Spleen (tissue), 11 donors: ENCODE data around the gene AKT1. TPM values are rescaled to one million over a fixed set of nuclear protein-coding genes. Genes with fewer than 3 reads are reported as not detected.

Experiments used
- DNase-seq: peaks from one replicate; pipeline ENCODE4 v3.0.0-alpha.2; 2020
- H3K27ac ChIP-seq, 8 donors: fragments of 200-600 bp; sonication (generic) in 7 of 8; 1 replicate in 4 of 8; 2 replicates in 4 of 8; pipeline versions ENCODE4 v1.5.0 to v1.8.0; 2016 to 2021; ENCODE audit warnings: inconsistent platforms in 4 of 8, mild to moderate bottlenecking in 4 of 8, moderate library complexity in 1 of 8
- H3K27me3 ChIP-seq, 7 donors: fragments of 200-600 bp; sonication (generic) in 6 of 7; replicated peaks in 1 of 7; 1 replicate in 4 of 7; 2 replicates in 3 of 7; pipeline versions ENCODE4 v1.5.0 to v1.8.0; 2016 to 2021; ENCODE audit warnings: inconsistent platforms in 3 of 7, mild to moderate bottlenecking in 1 of 7
- H3K36me3 ChIP-seq, 6 donors: fragments of 200-600 bp; sonication (generic) in 5 of 6; 1 replicate in 4 of 6; 2 replicates in 2 of 6; pipeline versions ENCODE4 v1.5.0 to v1.8.0; 2016 to 2021; ENCODE audit warnings: inconsistent platforms in 2 of 6
- H3K4me1 ChIP-seq, 6 donors: fragments of 200-600 bp; sonication (generic) in 5 of 6; 1 replicate in 3 of 6; 2 replicates in 3 of 6; pipeline versions ENCODE4 v1.5.0 to v1.8.0; 2016 to 2021; ENCODE audit warnings: inconsistent platforms in 3 of 6
- H3K4me3 ChIP-seq, 8 donors: fragments of 200-600 bp; sonication (generic) in 7 of 8; 1 replicate in 4 of 8; 2 replicates in 4 of 8; pipeline versions ENCODE4 v1.5.0 to v1.8.0; 2016 to 2021; ENCODE audit warnings: inconsistent platforms in 4 of 8, mild to moderate bottlenecking in 4 of 8, moderate library complexity in 2 of 8
- H3K9me3 ChIP-seq, 8 donors: fragments of 200-600 bp; sonication (generic) in 7 of 8; 1 replicate in 4 of 8; 2 replicates in 4 of 8; pipeline versions ENCODE4 v1.5.0 to v1.8.0; 2016 to 2021; ENCODE audit warnings: inconsistent platforms in 4 of 8
- CTCF ChIP-seq, 11 experiments: fragments of 200-600 bp in 7 of 11; fragments of 450-650 bp in 4 of 11; sonication (generic) in 4 of 11; IDR thresholded peaks in 8 of 11; conservative IDR thresholded peaks in 3 of 11; 1 replicate in 7 of 11; 2 replicates in 4 of 11; pipeline versions ENCODE4 v1.4.0 to v1.8.0; 2016 to 2021; ENCODE audit warnings: antibody characterized with exemption in 11 of 11, inconsistent platforms in 4 of 11, mild to moderate bottlenecking in 1 of 11
- POLR2A ChIP-seq, 3 donors: fragments of 450-650 bp; IDR thresholded peaks; one replicate each; pipeline ENCODE4 v1.5.1; 2017; ENCODE audit warnings: antibody characterized with exemption in 3 of 3, mild to moderate bottlenecking in 1 of 3
- POLR2AphosphoS5 ChIP-seq, 3 donors: sonication (generic); formaldehyde crosslinking; IDR thresholded peaks; one replicate each; pipeline ENCODE4 v1.5.1; 2017; ENCODE audit warnings: antibody characterized with exemption in 3 of 3
- WGBS, 5 donors: extraction: QIAGEN DNeasy Blood & Tissue Kit in 3 of 5; methylation state at CpG; one replicate each; pipeline versions ENCODE4 v1.1.5 to v1.1.7; 2013 to 2018; 5-methylcytosine and 5-hydroxymethylcytosine counted together
- intact Hi-C: fragments of 100-400 bp; cut with DNase I; formaldehyde crosslinking; loops from one replicate; pipeline ENCODE4 v1.15.0; 2023; ENCODE audit warnings: low total_unique reads
- polyA plus RNA-seq, 3 donors: library from polyadenylated mRNA; stranded (reverse); fragments of 200-250 nt; gene quantifications; one replicate each; pipeline ENCODE4 v1.2.1, GENCODE V29; 2013
- total RNA-seq, 7 donors: library from RNA; depleted of rRNA in 3 of 7; stranded (reverse); fragments of >200 nt in 3 of 7; fragmentation: NEBNext Ultra II Directional in 4 of 7; extraction: Animal tissue kit (Norgen Biotek cat#: 25700) in 4 of 7; gene quantifications; one replicate each; pipeline versions ENCODE4 v1.1.0 to v1.2.1, GENCODE V29; 2016 to 2021
- donor health status: healthy with polysubstance abuse.
- donor health status: DM: no; HTN: no; CAD: no; lungs with moderate emphysema.
- donor health status: DM: no; HTN: no; CAD: no.
- donor health status: Bipolar disorder and iron deficiency.
- donor health status: healthy.
- donor health status: DM: no; HTN: no; CAD: no.
- donor health status: DM: yes; HTN: yes; CAD: no.

Gene AKT1
- total and polyA plus RNA-seq, 10 donors = 56.2 to 184 (median 115) TPM

DNA sequence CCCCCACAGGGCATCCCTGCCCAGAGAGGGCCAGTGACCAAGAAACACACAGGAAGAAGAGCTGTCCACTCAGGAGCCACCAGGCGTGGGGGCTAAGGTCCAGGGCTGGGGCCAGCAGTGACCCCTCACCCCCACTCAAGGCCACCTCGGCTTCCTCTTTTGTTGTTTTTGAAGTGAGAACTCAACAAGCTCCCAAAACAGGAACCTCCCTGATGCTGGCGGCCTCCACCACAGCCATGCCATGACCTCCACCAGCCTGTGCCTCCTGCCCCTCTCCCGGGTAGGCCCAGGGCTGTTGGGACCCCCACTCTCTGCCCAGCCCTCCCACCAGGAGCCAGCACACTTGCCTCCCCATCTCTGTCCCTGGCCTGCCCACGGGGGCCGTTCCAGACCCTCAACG is 7.8 kb downstream of the AKT1 start:
- H3K36me3 ChIP-seq = peaks cover 0 to 93% (median 17%) of the 10 kb centered on the region in 6 donors
- H3K4me1 ChIP-seq = peaks cover 43 to 95% (median 83%) of the 10 kb centered on the region in 6 donors
- H3K27me3 ChIP-seq = no peaks in the 10 kb centered on the region
- peak; percentile 88 for DNase-seq
- no peaks in the 10 kb centered on the region for H3K9me3 ChIP-seq
- 34 to 68% (median 65%) methylated on average over 4 to 7 of the region's 7 CpGs for WGBS, 5 donors
- TF ChIP-seq POLR2AphosphoS5 (IDR thresholded peaks at IDR 0.05) (peak in 2 of 3 donors; percentile 22 to 32), POLR2A (IDR thresholded peaks at IDR 0.05) (no peak)
- intact Hi-C loops = no loop called here
- peak overlapping the region in 7 of 8 donors; percentile 16 to 84 (median 65) for H3K27ac ChIP-seq
- H3K4me3 ChIP-seq = peak overlapping the region in 1 of 8 donors; percentile 43

- TF ChIP-seq CTCF (IDR thresholded peaks at IDR 0.05 in 8 of 11, conservative IDR thresholded peaks at IDR 0.05 in 3 of 11) (no peak), POLR2AphosphoS5 (IDR thresholded peaks at IDR 0.05) (peak in 1 of 3 donors; percentile 26), POLR2A (IDR thresholded peaks at IDR 0.05) (no peak)
- Histone ChIP-seq H3K27ac (peak overlapping the region in 7 of 8 donors; percentile 16 to 84 (median 45)), H3K9me3 (no peaks in the 10 kb centered on the region), H3K36me3 (peaks cover 0 to 93% (median 16%) of the 10 kb centered on the region in 6 donors), H3K4me1 (peaks cover 37 to 91% (median 76%) of the 10 kb centered on the region in 6 donors), H3K4me3 (peak overlapping the region in 1 of 8 donors; percentile 43), H3K27me3 (no peaks in the 10 kb centered on the region)
- DNase-seq = peak; percentile 85
- intact Hi-C loops = no loop called here
- WGBS, 5 donors = 65 to 82% (median 74%) methylated on average over 19 to 30 of the region's 30 CpGs
Observed at GRCh38 chr14:104786726-104787675, 8.5 kb downstream of the AKT1 start.

GRCh38 chr14:104786091-104786586 is 9.4 kb downstream of the AKT1 start:
- H3K9me3 ChIP-seq = no peaks in the 10 kb centered on the region
- TF ChIP-seq CTCF (IDR thresholded peaks at IDR 0.05 in 8 of 11, conservative IDR thresholded peaks at IDR 0.05 in 3 of 11) (peak in 1 of 11 experiments; percentile 37), POLR2A (IDR thresholded peaks at IDR 0.05) (no peak), POLR2AphosphoS5 (IDR thresholded peaks at IDR 0.05) (peak in 2 of 3 donors; percentile 44 to 57)
- 22 to 45% (median 27%) methylated on average over 7 to 12 of the region's 14 CpGs for WGBS, 5 donors
- H3K27me3 ChIP-seq = no peaks in the 10 kb centered on the region
- H3K4me1 ChIP-seq = peaks cover 37 to 83% (median 67%) of the 10 kb centered on the region in 6 donors
- H3K36me3 ChIP-seq = peaks cover 0 to 93% (median 13%) of the 10 kb centered on the region in 6 donors
- peak; percentile 85 for DNase-seq
- intact Hi-C loops = no loop called here
- H3K27ac ChIP-seq = peak overlapping the region in 4 of 8 donors; percentile 45 to 84 (median 72)
- no peak overlapping the region for H3K4me3 ChIP-seq

DNA sequence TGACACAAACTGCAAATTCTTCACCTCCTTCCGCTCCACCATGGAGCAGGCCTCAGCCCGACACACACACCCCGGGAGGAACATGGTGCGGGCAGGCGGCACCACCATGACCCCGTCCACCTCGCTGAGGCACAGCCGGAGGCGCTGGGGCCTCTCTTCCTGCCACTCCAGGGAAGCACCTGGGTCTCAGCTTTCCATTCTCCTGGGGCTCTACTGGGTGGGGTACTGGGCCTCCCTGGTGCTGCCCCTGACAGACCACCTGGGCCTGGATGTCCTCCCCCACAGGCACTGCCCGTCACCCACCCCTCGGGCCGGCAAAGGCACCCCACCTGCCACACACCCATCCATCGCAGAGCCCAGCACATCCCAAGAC is 9.9 kb downstream of the AKT1 start:
- 63 to 82% (median 72%) methylated on average over 5 to 13 of the region's 13 CpGs for WGBS, 5 donors
- intact Hi-C loops = no loop called here
- DNase-seq = no peak
- peak in 1 of 3 donors; percentile 21 for TF ChIP-seq POLR2AphosphoS5 (IDR thresholded peaks at IDR 0.05)
- no peak for TF ChIP-seq POLR2A (IDR thresholded peaks at IDR 0.05)
- no peak for TF ChIP-seq CTCF (IDR thresholded peaks at IDR 0.05 in 8 of 11, conservative IDR thresholded peaks at IDR 0.05 in 3 of 11)
- H3K27me3 ChIP-seq = no peaks in the 10 kb centered on the region
- no peaks in the 10 kb centered on the region for H3K9me3 ChIP-seq
- peaks cover 34 to 78% (median 62%) of the 10 kb centered on the region in 6 donors for H3K4me1 ChIP-seq
- no peak overlapping the region for H3K4me3 ChIP-seq
- H3K36me3 ChIP-seq = peaks cover 0 to 93% (median 13%) of the 10 kb centered on the region in 6 donors
- H3K27ac ChIP-seq = peak overlapping the region in 4 of 8 donors; percentile 45 to 84 (median 72)
